SIG-M5 treated with dmso at 0.1 percent for 504 hours (cell line): ENCODE results near the gene NCAN.

Experiments used
- DNase-seq: peaks from one replicate; lab custom pipeline; 2025; ENCODE audit not compliant: unreplicated experiment; lab: John Stamatoyannopoulos, UW

Gene NCAN

GRCh38 chr19:19258589-19259338 lies 47.0 kb downstream of the NCAN start:
- no peak for DNase-seq

DNA sequence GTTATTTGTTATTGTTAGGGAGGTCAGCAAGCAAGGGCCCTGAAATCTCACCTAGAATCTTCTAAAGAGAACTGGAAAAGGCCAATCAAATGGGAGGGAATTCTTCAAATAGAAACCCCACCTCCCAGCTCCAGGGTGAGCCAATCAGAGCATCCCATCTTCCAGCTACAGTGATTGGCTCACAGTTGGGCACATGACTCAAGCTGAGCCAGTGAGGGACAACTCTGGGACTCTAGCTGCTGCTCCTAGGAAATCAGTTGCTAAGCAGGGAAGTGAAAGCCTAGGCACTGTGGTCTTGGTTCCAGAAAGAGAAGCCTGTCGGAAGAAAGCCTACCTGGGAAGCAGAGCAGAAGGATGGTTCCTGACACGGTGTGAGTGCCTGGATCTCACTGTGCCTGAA lies 48.0 kb downstream of the NCAN start:
- peak; percentile 48 for DNase-seq

- no peak for DNase-seq
These were observed 48.9 kb downstream of the NCAN start for GRCh38 chr19:19260417-19261214.

- peak; percentile 78 for DNase-seq
These were observed 49.8 kb downstream of the NCAN start for GRCh38 chr19:19261350-19262189.

DNA sequence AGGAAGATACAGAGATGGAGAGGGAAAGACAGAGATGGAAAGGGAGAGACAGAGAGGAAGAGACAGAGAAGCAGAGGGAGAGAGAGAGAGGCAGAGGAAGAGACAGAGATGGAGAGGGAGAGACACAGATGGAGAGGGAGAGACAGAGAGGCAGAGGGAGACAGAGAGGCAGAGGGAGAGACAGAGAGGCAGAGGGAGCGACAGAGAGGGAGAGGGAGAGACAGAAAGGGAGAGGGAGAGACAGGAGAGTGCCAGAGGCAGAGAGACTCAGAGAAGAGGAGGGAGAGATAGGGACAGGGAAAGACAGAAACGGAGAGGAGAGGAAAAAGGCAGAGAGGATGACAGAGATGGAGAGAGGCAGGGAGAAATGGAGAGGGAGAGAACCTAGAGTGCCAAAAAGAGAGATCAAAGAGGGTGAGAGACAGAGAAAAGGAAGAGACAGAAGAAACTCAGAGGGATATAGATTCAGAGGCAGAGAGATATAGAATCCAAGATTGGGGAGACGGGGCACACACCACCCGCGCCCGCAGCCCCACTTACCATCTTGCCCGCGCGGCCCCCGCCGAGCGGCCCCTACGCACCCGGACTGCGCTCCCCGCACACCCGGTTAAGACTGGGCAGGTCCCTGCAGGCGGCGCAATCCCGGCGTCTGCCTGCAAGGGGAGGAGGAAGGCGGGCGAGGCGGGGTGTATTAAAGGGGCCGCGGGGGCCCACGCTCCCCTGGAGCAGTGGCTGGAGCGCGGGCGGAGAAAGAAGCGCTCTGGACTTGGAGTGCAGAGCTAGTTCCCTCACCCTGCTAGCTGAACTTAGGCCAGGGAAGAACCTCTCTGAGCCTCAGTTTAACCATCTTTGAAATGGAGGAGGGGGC lies 50.7 kb downstream of the NCAN start:
- DNase-seq = no peak

DNA sequence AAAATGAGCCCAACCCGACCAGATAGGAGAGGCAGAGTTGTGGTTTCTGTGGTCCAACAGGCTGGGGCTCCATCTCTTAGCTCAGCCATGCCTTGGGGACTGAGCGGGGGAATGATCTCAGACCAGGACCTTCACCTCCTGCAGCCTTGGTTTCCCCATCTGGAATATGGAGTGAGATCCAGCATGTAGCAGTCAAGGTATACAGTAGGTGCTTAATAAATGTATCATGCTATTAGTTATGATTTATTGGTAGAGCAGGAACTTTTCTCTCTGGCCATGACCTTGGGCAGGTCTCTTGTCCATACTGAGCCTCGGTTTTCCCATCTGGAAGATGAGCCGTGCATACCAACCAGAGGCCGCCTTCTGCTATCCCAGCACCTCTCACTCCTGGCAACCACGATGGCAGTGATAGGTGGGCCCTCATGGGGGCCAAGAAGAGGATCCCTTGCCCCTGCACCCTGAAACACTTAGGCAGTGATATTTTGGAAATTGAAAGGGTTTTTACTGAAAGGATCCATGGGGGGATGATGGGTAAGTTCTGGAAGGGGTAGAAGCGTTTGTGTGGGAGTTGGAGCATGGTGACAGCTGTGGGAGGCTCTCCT lies 52.2 kb downstream of the NCAN start:
- no peak for DNase-seq

DNA sequence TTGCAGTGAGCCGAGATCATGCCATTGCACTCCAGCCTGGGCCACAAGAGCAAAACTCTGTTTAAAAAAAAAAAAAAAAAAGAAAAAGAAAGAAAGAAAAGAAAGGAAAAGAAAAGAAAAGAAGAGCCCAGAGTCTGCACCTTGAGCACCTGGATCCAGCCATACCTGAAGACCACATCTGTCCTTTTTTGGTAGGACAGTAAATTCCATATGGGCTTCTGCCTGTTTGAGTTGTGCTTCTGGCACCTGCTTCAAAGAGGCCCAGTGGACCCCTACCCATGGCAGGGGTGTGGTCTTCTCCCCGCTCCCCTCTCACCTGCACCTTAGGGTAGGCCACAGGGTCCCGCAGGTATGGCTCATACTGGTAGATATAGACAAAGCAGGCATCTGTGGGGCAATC lies 55.5 kb downstream of the NCAN start:
- no peak for DNase-seq

GRCh38 chr19:19268453-19269385 lies 57.0 kb downstream of the NCAN start:
- DNase-seq = no peak

DNA sequence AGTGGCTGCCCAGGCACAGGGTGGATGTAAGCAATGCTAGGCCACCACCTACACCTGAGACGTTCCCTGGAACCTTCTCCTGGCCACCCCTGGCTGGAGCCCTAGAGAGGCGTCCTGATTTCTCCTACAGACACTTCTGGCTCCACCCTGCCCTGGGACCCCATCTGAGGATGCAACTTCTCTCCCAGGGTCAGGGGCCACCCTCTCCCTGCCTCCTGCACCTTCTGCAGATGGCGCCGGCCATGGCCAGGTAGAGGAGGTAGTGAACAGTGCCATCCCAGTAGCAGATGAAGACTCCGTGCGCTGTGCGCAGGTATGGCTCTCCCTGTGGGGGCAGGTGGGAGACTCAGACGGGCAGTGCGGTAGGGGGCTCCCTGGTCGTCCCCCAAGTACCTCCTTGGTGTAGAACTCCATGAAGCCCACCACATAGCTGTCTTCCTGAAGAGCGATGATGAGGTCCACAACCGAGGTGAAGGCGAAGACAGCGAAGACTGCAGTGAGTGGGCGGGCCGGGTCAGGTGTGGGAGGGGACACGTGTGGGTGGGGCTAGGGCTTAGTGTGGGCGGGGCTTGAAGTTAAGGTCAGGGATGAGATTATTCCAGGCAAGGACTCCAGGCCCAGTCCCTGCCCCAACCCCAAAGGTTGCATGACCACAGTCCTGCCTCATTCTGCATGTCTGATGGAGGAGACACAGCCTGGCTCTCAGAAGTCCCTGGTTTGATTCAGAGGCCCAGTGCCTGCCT lies 58.4 kb downstream of the NCAN start:
- DNase-seq = no peak

DNA sequence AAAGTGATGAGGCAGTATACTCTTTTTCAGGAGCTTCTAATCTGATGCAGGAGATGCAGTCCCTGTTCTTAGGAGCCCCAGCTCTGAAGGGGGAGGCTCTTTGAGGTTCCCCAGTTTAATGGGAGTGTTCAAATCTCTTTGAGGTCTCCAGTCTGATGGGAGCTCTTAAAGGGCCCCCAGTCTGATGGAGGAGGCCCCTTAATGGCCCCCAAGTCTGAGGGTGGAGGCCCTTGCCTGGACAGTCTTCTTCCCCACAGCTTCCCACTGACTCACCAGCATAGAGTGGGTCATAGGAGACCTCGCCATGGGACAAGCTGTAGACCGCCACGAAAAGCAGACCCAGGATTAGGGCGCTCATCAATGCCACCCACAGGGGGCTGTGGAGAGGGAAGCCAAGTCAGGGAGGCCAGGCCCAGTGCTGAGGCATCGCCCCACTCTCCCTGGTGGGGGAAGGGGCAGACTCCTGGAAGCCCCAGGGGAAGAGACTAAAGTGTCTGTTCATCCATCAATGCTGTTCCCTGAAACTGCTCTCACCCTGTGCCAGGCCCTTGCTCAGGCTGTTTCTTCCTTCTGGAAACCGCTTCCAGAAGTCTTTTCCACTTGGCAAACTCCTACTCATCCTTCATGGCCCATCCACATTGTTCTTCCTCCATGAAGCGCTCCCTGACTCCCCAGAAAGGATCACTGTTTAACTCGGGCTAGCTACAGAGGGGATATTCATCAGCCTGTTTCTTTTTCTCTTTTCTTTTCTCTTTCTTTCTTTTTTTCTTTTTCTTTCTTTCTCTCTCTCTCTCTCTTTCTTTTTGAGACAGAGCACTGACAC lies 59.2 kb downstream of the NCAN start:
- no peak for DNase-seq

GRCh38 chr19:19271828-19272599 lies 60.3 kb downstream of the NCAN start:
- no peak for DNase-seq

DNA sequence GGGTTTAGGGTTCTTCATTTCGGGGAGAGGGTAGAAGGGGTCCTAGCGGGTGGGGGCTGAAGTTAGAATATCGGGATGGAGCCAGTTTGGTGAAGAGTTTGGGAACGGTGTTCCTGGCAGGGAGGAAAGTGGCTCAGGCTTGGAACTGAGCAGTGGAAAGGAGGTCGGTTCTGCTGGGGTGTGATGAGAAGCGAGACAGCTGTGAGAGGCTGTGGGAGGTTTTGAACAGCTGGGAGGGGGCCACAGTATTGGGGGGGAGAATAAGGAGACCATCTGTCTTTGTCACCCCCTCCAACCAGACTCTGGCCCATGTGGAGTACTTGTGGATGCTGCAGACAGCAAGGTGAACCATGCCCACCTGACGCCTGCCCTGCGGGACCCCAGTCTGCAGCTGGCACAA lies 62.4 kb downstream of the NCAN start:
- DNase-seq = no peak

DNA sequence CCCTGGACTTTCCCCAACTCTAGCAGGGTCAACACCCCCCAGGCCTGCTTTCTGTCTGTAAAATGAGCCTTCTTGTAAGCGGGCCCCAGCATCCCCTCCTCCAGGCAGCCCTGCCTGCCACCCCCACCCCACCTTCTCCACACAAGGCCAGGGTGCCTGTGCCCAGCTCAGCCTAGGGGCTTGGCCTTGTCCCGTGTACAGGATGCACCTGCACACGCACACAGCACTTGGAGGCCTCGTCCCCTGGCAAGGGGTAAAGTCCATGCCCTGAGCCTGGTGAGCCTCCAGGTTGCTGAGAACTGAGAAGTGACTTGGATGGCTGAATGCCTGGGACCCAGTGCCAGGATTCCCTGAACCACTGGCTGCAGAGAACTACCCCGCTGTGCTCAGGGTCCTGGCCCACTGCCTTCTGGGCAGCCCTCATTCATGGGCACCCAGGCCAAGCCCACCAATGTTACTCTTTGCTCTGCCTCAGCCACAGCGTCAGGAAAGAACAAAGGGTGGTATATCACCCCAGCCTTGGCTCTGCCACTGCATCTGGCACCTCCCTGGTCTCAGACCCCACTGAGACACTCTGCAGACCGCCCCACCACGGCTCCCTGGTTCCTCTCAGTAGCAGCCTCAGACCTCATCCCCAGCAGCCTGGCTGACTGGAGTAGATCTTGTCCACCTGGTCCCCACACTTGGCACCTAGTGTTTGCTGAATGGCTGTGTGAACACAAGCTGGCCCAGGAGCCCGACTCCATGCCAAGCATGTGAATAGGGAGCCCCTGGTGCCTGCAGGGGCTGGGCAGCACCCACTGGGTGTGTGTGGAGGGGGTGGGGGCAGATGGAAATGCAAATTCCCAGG lies 63.2 kb downstream of the NCAN start:
- DNase-seq = no peak

- no peak for DNase-seq
These were observed 64.6 kb downstream of the NCAN start for GRCh38 chr19:19276386-19276785.

DNA sequence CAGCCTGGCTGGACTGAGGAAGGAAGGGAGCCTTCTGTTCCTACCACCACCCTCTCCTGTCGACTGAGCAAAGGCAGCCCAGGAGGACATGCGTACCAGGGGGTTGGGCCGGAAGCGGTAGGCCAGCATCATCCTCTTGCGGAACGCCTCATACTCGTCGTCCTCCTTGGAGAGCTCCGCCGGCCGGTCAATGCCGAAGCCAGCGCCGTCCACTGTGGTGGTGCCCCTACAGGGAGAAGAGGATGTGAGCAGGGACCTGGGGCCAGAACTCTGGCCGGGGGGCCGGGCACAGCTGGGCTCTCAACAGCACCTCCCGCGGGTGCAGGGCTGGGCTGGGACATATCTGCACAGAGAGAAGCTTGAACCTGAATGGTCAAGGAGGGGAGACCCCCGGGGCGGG lies 65.1 kb downstream of the NCAN start:
- DNase-seq = no peak

- DNase-seq = no peak
These were observed 66.6 kb downstream of the NCAN start for GRCh38 chr19:19278315-19278714.
